Measurements from ENCODE around the gene IL19. TPM values are rescaled to one million over a fixed set of nuclear protein-coding genes. Genes with fewer than 3 reads are reported as not detected.

The IL19 gene
- total RNA-seq, 2 experiments from 2014 or later = not detected

DNA sequence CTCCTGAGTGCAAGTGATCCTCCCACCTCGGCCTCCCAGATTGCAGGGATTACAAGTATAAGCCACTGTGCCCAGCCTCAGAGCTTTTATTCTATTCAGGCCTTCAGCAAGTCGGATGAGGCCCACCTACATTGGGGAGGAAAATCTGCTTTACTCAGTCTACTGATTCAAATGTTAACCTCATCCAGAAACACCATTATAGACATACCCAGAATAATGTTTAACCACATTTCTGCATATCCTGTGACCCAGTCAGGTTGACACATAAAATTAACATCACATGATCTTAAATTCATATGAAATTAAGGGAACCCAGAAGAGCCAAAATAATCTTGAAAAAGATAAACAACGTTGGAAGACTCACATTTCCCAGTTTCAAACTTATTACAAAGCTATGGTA, 109.7 kb downstream of the IL19 start:
- Mint-ChIP-seq H3K4me1 (no peaks in the 10 kb centered on the region), H3K36me3 (peaks cover 4% of the 10 kb centered on the region), H3K27ac (no peak overlapping the region), H3K4me3 (no peak overlapping the region), H3K9me3 (peaks cover 22% of the 10 kb centered on the region), H3K27me3 (no peaks in the 10 kb centered on the region)
- DNase-seq = no peak
- ATAC-seq (ENCODE audit: low read depth) = no peak
- POLR2A ChIA-PET = no interaction called here

DNA sequence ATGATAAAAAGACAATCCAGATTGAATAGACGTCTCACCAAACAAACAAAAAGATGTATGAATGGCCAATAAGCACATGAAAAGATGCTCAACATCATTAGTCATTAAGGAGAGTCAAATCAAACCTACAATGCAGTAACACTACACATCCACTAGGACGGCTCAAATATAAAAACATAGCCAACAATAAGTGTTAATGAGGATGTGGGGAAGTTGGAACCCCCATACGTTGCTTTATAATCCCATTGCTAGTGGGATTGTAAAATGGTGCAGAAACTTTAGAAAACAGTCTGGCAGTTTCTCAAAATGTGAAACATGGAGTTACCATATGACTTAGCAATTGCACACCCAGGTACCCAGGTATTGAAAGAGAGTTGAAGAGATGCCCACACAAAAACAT, 112.0 kb downstream of the IL19 start:
- ATAC-seq (ENCODE audit: low read depth) (no peak), DNase-seq (no peak)
- H3K36me3 Mint-ChIP-seq = no peaks in the 10 kb centered on the region
- H3K4me1 Mint-ChIP-seq = no peaks in the 10 kb centered on the region
- no peak overlapping the region for H3K4me3 Mint-ChIP-seq
- no peaks in the 10 kb centered on the region for H3K27me3 Mint-ChIP-seq
- H3K9me3 Mint-ChIP-seq = peaks cover 17% of the 10 kb centered on the region
- POLR2A ChIA-PET = no interaction called here
- H3K27ac Mint-ChIP-seq = no peak overlapping the region

DNA sequence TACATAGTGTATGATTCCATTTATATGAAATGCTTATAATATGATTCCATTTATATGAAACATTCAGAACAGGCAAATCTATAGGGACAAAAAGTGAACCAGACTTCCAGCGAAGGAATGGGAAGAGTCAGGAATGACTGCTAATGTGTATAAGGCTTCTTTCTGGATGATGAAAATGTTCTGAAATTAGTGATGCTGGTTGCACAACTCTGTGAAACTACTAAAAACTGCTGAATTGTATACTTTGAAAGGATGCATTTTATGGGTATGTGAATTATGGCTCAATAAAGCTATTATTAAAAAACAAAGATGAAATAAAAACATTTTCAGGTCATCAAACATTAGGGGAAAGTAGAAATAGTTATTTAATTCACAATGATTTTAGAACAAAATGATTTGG, 112.6 kb downstream of the IL19 start:
- no peak overlapping the region for H3K27ac Mint-ChIP-seq
- DNase-seq = no peak
- no peaks in the 10 kb centered on the region for H3K36me3 Mint-ChIP-seq
- no peak overlapping the region for H3K4me3 Mint-ChIP-seq
- ATAC-seq (ENCODE audit: low read depth) = no peak
- no peaks in the 10 kb centered on the region for H3K27me3 Mint-ChIP-seq
- H3K4me1 Mint-ChIP-seq = no peaks in the 10 kb centered on the region
- POLR2A ChIA-PET = no interaction called here
- H3K9me3 Mint-ChIP-seq = peaks cover 11% of the 10 kb centered on the region

DNA sequence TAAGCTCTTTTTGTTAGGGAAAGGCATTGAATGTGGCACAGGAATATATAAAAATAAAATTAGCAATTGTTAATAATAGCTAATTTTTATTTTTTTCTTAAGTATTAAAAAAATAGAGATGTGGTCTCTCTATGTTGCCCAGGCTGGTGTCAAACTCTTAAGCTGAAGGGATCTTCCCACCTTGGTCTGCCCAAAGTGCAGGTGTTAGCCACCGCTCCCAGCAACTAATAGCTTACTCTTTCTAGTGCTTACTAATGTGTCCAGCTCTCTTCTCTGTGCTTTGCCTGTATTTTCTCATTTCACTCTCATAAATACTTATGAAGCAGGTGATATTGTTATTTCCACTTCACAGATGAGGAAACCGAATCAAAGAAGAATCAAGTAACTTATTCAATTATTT, 113.3 kb downstream of the IL19 start:
- DNase-seq (no peak), ATAC-seq (ENCODE audit: low read depth) (no peak)
- Mint-ChIP-seq H3K4me3 (no peak overlapping the region), H3K27me3 (no peaks in the 10 kb centered on the region), H3K4me1 (peaks cover 2% of the 10 kb centered on the region), H3K36me3 (peaks cover 2% of the 10 kb centered on the region), H3K27ac (no peak overlapping the region), H3K9me3 (peaks cover 7% of the 10 kb centered on the region)
- POLR2A ChIA-PET = interaction anchor here (1.0 kb wide), 1 partner anchor 16 kb away, joined by 3 read pairs; no protein-coding TSS in a partner anchor

DNA sequence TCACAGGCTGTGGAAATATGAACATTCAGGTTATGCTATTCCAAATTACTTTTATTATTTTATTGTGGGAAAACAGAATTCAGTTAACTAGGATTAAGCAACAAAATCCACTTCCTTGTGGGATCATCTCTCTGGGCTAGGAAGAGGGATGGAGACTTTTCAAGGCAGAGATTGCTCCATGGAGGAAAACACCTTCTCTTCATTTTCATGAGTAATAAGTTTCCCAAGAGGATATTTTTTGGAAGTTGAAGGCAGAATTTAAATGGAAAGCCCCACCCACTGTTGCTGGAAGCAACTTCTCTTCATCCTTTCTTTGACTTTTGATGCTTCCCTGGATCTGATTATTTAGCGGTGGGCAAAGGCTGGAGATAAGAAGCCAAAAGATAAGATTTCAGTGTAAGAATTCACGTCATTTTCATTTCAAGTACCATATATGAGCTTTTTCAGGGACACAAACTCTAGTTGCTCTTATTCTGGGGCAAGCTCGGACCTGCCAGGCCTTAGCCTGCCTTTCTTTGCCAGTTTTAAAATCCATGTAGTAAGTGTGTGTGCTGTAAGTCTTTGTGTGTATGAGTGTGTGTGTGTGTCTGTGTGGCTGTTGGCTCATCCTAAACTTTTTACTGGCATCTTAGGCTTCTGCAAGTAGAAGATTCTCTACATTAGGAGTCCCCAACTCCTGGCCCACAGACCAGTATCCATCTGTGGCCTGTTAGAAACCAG, 114.9 kb downstream of the IL19 start:
- peaks cover 2% of the 10 kb centered on the region for H3K36me3 Mint-ChIP-seq
- peaks cover 3% of the 10 kb centered on the region for H3K9me3 Mint-ChIP-seq
- H3K27ac Mint-ChIP-seq = no peak overlapping the region
- DNase-seq (no peak), ATAC-seq (ENCODE audit: low read depth) (no peak)
- H3K27me3 Mint-ChIP-seq = no peaks in the 10 kb centered on the region
- H3K4me3 Mint-ChIP-seq = no peak overlapping the region
- H3K4me1 Mint-ChIP-seq = peaks cover 7% of the 10 kb centered on the region
- POLR2A ChIA-PET = no interaction called here

DNA sequence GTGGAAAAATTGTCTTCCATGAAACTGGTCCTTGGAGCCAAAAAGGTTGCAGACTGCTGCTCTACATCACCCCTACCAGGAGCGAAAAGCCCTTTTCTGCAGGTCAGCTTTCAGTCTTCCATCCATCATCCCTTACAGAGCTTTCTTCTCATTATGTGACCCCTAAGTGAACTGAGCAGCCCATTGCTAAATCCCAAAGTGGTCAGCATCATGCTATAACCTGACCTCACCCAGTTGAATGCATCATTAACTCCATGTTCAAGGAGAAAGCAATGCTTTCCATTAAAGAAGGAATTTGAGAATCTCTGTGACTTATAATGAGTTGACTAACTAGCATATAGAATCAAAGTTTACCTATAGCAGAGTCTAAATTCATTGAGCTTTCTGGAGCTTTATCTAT, 116.3 kb downstream of the IL19 start:
- ATAC-seq (ENCODE audit: low read depth) (no peak), DNase-seq (no peak)
- Mint-ChIP-seq H3K9me3 (peaks cover 4% of the 10 kb centered on the region), H3K36me3 (peaks cover 2% of the 10 kb centered on the region), H3K27ac (no peak overlapping the region), H3K4me3 (no peak overlapping the region), H3K4me1 (peaks cover 11% of the 10 kb centered on the region), H3K27me3 (no peaks in the 10 kb centered on the region)
- POLR2A ChIA-PET = no interaction called here

DNA sequence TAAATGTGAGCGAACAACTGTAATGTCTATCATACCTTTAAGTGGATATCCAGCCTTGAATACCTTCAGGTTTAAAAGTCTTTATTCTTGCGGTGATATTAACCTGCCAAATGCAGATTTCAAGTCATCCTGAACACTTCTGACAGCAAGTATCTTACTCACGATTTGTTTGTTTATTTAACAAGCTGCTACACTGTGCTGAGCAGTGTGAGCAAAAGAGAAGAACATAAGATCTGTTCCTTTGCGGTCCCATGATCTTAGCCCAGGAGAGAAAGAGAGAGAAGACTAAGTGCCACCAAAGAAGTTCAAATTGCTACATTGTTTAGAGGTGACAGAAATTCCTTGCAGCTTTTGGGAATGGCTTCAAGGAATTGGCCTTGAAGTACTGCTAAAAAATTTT, 117.1 kb downstream of the IL19 start:
- Mint-ChIP-seq H3K4me3 (no peak overlapping the region), H3K4me1 (peaks cover 11% of the 10 kb centered on the region), H3K27ac (no peak overlapping the region), H3K9me3 (peaks cover 3% of the 10 kb centered on the region), H3K36me3 (peaks cover 2% of the 10 kb centered on the region), H3K27me3 (no peaks in the 10 kb centered on the region)
- POLR2A ChIA-PET = no interaction called here
- no peak for DNase-seq
- no peak for ATAC-seq (ENCODE audit: low read depth)

DNA sequence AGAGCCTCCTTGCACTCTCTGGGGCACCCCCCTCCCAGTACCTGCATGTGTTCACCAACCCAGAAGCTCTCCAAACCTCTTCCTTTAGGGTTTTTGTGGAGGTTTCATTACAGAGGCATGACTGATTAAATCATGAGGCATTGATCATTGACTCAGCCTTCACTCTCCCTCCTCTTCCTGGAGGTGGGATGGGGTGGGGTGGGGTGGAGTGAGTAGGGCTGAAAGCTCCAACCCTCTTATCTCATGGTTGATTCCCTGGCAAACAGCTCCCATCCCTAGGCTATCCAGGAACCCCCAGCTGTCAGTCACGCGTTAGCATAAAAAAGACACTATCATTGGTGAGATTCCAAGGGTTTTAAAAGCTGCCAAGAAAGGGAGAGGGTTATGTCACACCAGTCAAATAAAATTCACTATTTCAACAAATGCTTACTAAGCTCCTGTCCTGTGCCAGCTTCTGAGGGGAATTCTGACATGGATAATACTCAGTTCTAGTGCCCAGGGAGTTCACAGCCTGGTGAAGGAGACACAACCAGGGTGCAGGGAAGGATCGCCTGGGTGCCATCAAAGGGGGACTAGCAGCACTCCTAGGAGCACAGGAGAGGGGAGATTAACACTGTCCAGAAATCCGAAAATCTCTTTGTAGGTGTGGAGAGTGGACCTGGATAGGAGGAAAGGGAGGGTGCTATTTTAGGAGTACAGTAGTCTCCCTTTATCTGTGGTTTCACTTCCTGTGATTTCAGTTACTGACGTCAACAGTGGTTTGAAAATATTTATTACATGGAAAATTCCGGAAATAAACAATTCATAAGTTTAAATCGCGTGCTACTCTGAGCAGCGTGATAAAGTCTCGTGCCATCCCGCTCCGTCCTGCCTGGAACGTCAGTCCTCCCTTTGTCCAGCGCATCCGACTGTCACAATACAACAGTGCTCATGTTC, 119.8 kb downstream of the IL19 start:
- H3K4me1 Mint-ChIP-seq = peaks cover 13% of the 10 kb centered on the region
- POLR2A ChIA-PET = interaction anchor here (0.6 kb wide), 1 partner anchor 121 kb away, joined by 4 read pairs; no protein-coding TSS in a partner anchor
- no peak for ATAC-seq (ENCODE audit: low read depth)

DNA sequence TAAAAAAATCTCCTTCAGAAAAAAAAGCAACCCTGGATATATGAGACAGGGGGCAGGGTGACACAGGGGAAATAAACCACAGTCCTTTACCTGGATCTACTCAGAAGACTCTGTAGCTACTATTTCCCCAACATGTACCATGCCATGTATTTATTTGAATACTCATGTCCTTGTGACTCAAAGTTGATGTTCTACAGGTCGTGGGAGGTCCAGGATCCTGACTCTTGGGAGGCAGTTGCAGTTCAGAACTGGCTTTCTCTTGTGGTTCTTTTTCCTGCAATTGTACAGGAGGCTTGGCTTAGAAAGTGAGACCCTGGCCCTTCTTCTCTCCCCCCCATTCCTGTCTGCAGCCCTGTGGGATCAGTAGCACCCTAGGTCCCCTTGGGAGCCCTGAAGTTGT, 120.8 kb downstream of the IL19 start:
- DNase-seq = no peak
- peaks cover 3% of the 10 kb centered on the region for H3K9me3 Mint-ChIP-seq
- peaks cover 2% of the 10 kb centered on the region for H3K36me3 Mint-ChIP-seq
- POLR2A ChIA-PET = interaction anchor here (0.6 kb wide), 1 partner anchor 120 kb away, joined by 4 read pairs; no protein-coding TSS in a partner anchor
- H3K4me3 Mint-ChIP-seq = no peak overlapping the region
- peaks cover 13% of the 10 kb centered on the region for H3K4me1 Mint-ChIP-seq
- no peak for ATAC-seq (ENCODE audit: low read depth)
- H3K27me3 Mint-ChIP-seq = no peaks in the 10 kb centered on the region
- no peak overlapping the region for H3K27ac Mint-ChIP-seq

More for the DNA sequence above, 119.8 kb downstream of the IL19 start:
- Mint-ChIP-seq H3K27me3 (no peaks in the 10 kb centered on the region), H3K27ac (no peak overlapping the region), H3K36me3 (peaks cover 2% of the 10 kb centered on the region), H3K9me3 (peaks cover 3% of the 10 kb centered on the region), H3K4me3 (no peak overlapping the region)
- no peak for DNase-seq

Other genes starting within 250 kb of the IL19 start
- gene EIF2D, start 158.3 kb upstream of the IL19 start, total RNA-seq = 10 to 100 TPM; 40.6 to 43.7 TPM
- gene DYRK3, start 135.2 kb upstream of the IL19 start, total RNA-seq = 1 to 10 TPM; 2.7 TPM
- 10 to 100 TPM; 72.6 to 74.9 TPM for gene MAPKAPK2, start 85.9 kb upstream of the IL19 start, total RNA-seq
- under 1 TPM in 1 of 2 experiments, not detected in 1; 0.17 TPM for gene IL10, start 1.7 kb downstream of the IL19 start, total RNA-seq
- gene IL20, start 94.8 kb downstream of the IL19 start, total RNA-seq = not detected
- gene IL24, start 126.7 kb downstream of the IL19 start, total RNA-seq = not detected
- 100 to 1,000 TPM; 145 to 159 TPM for gene FCMR, start 151.2 kb downstream of the IL19 start, total RNA-seq
- gene PIGR, start 175.7 kb downstream of the IL19 start, total RNA-seq = not detected
- under 1 TPM in 1 of 2 experiments, not detected in 1; 0.22 TPM for gene FCAMR, start 199.7 kb downstream of the IL19 start, total RNA-seq

Data from activated naive CD8-positive, alpha-beta T cell treated with anti-CD3 and anti-CD28 coated beads, Interleukin-2, amount 10 ng/mL, durations not matched to agents 7 days and 5 days (primary cell).